A549 treated with DMSO at 1 μM for 4 hours (cell line): ENCODE data around the gene JAKMIP3. TPM values are rescaled to one million over a fixed set of nuclear protein-coding genes. Genes with fewer than 3 reads are reported as not detected.

Experiments used
- total RNA-seq: library from RNA; stranded (reverse); fragments of 200-300 nt; extraction: Qiagen RNA extraction; gene quantifications from 5 replicates; pipeline ENCODE4 v1.2.3, GENCODE V29; 2022; ENCODE audit warnings: low read depth

Gene JAKMIP3
- total RNA-seq: 1.6 to 2.0 TPM (median 1.9 TPM) in 5 replicates

GRCh38 chr10:132065491-132066105 lies at the start of gene JAKMIP3:
Gene JAKMIP3 (plus strand): TSS chr10:132065946. CDS start chr10:132104809, 38,863 bp downstream.

Other genes starting within 250 kb of the JAKMIP3 start
- gene PPP2R2D, start 164.9 kb upstream of the JAKMIP3 start, total RNA-seq: 21.2 to 29.9 TPM (median 28.8 TPM) in 5 replicates
- gene BNIP3, start 84.0 kb upstream of the JAKMIP3 start, total RNA-seq: 40.9 to 45.1 TPM (median 42.0 TPM) in 5 replicates
- gene DPYSL4, start 121.0 kb downstream of the JAKMIP3 start, total RNA-seq: 16.6 to 19.3 TPM (median 17.7 TPM) in 5 replicates
- gene STK32C, start 242.0 kb downstream of the JAKMIP3 start, total RNA-seq: 32.3 to 49.8 TPM (median 45.5 TPM) in 5 replicates